GM19240 (cell line): Measurements from ENCODE around the gene MIPOL1.

Experiments
- DNase-seq: peaks from one replicate; pipeline ENCODE4 v3.0.0; 2011; ENCODE audit warnings: low spot score; ENCODE audit not compliant: insufficient read length

MIPOL1 gene

DNA sequence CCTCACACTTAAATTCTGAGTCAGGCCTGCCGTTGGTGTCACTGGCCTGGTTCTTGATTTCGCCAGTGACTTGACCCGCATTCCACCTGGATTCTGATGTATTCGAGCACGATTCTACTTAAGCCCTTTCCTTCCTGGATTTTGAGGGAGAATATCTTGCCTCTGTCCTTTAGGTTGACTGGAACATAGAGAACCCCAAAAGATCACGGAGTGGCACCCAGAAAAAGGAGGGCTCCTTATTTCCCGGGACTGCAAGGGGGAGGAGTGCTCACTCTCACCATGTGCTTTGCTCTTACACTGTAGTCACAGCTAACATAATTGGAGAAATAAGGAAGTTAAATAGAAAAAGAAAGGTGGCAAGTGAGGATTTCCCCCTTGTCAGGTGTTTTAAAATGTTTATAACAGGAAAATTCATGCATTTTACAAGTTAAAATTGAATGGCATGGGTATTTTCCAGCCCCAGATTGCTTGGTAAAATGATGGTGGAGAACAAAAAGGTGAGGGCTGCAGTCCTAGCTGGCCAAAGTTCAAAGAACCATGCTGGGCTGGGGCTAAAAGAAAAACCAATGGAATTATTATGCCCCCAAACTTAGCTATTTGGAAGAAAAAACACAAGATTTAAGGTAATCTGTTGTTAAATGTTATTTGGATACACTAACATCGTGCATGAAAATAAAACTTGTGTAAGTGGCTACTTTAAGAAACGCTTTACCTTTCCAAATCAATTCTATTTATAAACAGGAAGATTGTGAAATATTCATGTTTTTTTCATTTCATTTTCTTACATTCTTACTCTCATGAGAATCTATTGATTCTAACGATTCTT, 388.4 kb downstream of the MIPOL1 start:
- DNase-seq = no peak

DNA sequence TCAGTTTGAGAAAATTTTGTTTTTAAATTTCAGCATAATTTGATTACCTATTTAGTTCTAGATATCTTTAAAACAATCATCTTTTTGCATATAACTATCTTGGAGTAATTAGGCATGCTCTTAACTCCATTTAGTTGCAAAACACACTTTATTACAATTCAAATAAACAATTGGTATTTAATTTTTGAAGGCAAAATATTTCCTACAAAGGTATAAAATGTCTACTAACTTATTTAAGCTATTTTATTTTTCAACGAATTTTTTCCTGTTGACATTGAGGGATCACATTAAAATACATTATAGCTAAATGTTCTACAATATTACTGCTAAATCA, 389.0 kb downstream of the MIPOL1 start:
- no peak for DNase-seq

DNA sequence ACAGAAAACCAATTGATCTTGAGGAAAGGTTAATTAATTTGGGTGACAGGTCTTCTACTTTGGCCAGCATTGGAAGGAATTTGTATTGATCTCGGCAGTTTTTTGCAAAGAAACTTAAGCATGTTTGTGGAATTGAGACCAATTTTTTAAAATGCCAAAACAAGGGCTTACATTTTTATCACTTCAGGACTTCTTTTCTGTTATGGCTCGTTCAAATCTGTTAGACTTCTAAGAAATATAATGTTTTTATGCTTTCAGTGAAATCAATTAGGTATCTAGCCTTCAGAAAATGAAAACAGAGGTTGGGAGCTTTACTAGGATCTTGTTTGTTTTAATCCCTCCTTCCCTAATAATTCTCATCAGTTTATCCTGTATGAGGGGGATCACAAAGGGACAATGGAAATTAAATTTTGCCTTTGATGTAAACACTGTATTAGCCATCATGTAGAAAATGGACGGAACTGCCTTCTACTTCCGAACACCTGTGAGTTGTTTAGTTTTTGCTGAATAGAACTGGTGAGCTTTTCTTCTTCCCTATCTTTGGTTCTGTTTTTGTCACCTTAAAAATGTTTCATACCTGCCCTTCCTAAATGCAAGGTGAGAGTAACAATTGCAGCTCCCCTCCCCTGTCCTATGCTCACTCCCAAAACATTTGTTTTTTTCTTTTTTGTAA, 389.5 kb downstream of the MIPOL1 start:
- no peak for DNase-seq

DNA sequence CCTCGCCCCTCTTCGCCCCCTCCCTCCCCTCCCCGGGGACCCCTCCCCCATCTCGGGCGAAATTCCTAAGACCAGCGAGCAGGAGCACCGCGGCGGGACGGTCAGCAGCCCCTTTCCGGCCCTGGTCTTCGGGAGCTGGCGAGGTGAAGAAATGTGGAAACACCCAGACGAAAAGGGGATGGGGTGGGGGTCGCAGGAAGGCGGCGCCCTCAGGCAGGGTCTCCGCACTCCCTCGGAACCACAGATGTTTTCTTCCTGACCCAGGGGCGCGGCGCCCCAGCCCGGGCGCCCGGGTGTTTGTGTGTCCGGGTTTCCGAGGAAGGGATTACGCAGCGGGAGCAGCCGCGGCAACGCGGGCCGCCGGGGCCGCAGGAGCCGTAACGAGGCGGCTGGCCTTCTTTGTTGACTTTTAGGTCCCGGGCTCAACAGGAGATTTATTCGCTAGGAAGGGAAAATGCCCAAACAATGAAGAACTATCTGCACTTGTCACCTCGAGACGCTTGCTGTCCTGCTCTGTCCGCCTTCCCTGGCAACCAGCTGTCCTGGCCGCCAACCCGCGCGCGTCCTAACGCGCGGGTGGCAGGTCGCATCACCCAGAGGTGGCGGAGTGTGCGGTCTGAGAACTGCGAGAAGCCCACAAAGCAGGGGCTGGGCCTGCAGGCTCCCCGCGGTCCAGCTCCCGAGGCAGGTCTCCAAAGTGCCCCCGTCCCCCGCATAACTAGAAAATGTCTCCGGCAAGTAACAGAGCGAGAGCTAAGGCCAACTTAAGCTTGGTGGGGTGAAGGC, 390.3 kb downstream of the MIPOL1 start:
- no peak for DNase-seq

DNA sequence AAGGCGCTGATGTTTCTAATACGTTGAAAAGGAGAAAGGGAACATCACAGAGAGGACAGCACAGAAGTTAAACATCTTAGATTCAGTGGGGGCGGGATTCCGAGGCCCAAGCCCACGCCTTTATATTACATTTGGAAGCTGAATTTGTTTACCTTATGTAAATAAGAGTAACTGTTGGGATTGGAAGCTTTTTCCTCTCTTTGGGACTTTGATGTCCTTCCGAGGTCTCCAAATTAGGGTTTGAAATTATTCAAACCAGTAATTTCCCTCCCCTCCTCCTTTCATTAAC, 390.9 kb downstream of the MIPOL1 start:
- DNase-seq = no peak

DNA sequence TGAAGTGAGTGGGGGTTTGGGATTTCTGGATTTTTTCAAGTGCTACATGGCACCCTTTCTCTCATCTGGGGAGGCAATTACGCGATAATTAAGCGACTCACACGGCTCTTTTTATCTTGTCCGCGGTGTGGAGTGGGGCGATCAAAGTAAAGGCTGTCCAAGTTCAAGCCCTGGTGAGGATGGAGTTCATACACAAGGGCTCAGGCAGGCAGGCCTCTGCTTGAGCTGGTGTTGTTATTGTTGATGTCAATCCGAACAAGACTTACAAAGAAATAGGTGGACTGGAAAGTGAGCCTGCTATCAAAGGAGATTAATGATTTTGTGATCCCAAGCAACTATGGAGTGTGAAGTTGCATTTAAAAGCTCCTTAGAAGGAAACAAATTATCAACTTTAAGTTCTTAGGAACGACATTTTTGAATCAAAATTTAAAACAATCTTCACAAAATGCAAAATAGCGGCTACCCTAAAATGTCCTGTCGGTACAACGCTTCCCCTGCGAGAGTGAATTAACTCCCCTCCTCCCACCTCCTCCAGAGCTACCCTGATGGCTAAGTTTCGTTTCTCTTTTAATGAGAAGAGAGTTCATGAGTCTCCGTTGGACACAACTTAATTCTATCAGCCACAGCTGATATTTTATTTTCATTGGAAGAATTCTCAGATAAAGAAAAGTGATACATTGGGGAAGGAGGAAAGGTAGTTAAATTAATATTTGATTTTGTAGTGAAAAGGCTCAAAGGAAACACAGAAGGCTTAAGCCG, 391.4 kb downstream of the MIPOL1 start:
- no peak for DNase-seq

DNA sequence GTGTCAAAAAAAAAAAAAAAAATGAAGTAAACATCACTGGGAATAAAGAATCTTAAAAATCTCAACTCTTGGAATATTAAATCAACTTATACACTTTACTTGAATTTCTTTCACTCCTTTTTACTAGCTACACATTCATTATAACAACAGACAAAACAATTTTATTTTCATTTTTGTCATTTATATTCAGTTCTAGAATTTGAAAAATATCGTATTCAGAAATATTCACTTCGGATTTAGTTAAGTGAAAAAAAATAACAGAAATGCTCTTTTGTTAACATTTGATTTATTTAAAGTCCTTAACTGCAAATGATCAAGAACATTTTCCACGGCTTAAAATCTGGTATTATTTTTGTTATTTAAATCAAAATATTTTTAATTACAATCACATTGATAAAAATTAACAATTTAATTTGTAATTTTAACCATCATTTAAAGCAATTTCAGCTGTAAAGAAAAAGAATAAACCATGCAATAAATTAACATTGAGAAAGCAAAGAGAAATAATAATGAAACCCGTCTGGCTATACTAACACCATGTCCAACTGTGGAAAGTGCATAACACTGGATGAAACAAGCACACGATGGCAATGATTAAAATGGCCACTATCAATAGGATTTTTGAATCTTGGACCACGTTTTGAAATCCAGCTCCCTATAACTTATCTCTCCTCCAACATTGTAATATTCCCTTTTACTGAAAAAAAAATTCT, 392.1 kb downstream of the MIPOL1 start:
- no peak for DNase-seq

DNA sequence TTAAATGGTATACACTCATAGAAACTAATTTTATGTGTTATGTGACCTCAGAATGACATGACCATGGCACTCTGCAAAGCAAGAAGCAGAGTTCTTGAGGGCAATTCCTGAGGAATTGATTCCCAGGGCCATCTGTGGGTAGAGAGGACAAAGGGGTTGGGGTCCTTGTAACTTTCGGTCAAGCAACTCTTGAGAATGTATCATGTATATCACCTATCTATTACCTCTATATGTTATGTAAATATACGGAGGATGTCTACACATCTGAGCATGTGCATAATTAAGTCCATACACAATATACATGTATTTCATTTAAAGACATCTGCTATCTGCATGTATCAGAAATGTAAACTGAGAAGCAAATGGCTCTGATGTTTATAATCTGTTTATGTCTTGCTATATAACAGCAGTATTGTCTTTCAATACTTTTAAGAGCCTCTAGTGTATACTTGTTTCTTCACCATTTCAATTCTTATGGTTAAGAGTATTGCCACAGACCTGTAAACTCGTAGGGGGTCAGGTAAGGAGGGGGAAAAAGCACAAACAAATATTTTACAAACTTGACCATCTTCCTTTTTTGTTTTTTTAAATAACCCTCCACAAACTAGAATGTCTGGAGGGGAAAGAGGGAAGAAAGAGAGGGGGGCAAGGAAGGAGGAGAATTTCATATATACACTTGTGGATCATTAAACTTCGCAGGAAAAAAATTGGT, 392.8 kb downstream of the MIPOL1 start:
- no peak for DNase-seq

DNA sequence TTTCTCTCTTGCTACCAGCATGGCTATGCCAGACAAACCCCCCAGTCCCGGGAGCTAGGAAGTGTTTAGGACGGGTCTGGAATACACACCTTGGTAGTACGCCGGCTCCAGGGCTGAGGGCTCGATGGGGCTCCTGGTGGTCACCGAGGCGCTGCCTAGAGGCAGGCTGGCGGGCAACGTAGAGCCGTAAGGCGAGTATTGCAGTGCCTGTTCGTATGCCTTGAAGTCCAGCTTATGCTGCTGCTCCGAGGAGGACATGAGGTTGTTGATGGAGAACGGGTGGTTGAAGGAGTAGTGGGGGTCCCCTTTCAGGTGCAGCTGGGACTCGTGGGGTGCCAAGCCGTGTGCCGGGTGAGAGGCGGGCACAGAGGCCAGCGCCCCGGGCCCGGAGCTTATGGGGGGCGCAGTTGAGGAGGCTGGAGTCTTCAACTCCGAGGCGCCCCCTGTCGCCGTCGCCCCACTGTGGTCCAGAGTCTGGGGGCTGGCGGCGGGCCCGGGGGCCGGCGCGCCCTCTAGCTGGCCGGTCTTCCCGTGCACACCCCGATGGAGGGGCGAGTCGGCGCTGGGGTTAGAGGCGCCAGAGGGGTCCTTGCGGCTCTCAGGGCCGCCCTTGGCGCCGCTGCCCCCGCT, 393.7 kb downstream of the MIPOL1 start:
- DNase-seq = no peak

DNA sequence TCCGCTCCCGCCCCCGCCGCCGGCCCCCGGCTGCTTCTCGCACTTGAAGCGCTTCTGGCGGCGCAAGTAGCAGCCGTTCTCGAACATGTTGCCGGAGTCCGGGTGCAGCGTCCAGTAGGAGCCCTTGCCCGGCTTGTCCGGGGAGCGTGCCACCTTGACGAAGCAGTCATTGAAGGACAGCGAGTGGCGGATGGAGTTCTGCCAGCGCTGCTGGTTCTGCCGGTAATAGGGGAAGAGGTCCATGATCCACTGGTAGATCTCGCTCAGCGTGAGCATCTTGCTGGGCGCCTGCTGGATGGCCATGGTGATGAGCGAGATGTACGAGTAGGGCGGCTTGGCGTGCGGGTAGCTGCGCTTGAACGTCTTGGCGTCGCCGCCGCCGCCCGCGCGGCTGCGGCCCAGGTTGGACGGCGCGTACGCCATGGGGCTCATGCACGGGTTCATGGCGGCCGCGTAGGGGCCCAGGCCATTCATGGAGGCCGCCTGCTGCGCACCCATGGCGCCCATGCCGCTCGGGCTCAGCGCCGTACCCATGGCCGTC, 394.3 kb downstream of the MIPOL1 start:
- no peak for DNase-seq

DNA sequence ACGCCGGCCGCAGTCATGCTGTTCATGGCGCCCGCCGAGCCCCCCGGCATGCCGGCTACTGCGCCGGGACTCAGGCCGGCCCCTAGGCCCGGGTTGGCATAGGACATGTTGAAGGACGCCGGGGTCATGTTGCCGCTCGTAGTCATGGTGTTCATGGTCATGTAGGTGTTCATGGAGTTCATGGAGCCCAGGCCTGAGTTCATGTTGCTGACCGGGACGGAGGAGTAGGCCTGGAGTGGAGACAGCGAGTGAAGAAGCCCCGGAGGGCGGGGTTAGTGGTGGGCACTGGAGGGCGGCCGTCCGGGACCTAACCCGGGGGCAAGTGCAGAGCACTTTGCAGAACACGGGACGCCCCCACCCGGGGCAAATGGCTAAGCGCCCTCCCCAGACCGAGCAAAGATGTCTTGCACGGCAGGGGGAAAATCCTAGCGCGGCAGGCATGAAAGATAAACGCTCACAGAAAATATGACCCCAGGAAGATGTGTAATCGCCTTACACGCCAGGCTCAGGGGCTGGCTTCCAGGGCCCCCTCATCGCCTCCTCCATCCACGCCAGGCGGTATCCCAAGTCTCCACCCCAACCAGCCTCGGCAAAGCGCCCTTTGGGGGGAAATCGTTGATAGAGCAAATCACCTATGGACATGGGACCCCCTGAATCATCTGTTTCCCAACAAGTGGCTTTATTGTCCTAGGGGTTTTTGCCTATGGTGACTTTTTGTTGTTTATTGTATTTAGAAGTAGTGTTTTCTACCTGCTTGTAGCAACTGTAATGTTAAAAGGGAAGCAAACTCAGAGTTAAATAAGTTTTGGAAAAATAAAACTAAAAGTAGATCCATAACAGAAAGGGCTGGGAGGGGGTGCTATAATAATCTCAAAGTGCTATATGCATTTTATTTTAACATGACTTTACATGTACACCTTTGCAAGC, 395.0 kb downstream of the MIPOL1 start:
- DNase-seq = no peak

DNA sequence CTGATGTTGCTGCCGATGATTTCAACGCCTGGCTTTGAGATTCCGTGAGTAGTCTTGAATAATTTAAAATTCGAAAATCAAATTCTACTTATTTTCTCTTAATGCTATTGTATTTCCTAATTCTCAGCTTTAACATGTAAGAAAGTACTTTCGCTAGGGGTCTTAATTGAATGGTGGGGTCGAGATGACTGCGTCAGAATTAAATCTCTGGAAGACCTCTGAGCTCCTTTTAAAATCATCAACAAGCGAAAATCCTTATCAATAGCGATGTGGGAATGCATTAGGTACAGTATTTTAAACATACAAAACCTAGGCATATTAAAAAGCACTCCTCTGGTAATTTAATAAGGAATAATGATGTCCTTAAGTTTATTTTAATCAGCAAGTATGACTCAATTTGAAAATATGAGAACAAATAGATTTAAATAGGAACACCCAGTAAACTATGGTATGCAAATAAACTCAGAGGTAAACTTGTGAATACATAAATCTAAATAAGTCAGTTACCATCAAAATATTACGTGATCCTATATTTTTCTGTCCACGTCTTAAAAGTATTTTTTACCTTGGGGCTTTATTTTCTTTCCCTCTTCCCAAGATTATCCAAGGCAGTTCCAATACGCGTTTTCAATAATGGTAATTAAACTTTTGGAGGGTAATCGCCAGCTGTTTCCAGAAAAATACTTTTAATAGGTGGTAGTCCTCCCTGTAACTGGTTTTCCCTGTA, 395.9 kb downstream of the MIPOL1 start:
- no peak for DNase-seq

DNA sequence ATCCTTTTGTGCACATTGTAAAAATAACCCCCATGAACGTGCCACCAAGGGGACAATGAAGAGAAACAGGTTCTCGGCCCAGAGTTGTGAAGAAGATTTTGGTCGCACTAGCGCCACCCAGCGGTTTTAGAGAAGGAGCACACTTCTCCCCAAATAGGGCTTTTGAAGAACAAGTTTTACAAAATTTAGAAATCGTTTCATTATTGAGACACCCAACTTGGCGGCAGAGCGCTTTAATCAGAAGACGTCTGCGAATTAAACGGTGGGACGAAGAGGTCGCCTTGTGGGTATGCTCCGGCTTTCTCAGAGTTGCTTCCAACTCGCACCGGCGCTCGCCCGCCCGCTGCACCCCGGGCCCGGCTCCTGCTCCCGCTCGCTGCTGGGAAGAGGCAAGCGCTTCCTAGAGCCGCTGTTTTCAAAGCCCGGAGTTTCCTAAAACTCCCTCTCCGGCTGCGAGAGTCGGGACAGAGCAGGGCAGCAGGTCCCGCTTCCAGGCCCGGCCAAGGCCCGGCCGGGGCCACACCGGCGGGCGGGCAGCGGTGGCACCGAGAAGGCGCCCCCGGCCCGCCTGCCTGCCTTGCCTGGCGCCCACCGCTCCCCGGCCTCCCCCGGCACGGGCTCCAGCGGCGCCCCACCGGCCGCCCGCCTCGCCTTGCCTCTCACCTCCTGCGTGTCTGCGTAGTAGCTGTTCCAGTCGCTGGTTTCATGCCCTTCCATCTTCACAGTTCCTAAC, 396.7 kb downstream of the MIPOL1 start:
- DNase-seq = no peak

DNA sequence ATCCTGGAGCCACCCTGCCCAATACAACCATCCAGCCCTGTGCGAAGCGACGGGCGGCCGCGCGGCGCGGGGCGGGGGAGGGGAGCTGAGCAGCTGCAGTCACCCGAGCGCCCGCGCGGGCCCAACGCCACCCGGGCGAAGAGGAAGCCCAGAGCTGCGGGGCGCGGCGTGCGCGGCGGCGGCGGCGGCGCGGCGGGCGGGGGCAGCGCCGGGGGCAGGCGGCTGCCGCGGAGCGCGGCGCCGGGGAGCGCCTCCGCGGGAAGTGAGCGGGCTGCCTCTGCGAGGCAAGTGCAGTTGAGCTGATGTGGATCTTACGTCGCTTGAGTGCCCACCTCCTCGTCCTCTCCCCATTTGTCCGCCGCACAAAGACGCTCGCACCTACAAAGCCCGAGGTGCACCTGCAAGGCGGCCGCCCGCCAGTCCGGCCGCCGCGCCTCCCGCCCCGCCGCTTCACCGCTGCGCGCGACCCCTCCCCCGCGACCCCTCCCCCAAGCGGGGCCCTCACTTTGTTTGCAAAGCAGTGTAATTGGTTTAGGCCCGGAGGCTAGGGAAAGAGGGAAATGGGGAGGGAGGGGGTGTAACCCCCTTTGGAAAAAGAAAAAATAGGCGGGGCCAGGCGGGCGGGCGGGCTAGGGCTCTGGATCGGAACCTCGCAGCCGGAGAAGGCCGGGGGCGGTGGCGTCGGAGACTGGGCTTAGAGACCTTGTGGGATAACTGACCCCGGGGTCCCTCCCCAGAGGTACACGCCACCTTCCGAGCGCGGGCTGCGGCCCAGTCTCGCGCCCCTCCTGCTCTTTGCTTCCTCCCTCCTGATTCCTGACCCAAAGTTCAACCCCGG, 397.5 kb downstream of the MIPOL1 start, which contains the start of the genes FOXA1 and TTC6:
FOXA1 (minus strand) TSS at position 279 of the 838 bp plus-strand sequence; CDS start at position 2, 277 bp downstream.
TTC6 (plus strand) TSS at position 659 of the 838 bp plus-strand sequence. CDS start 26,436 bp downstream, outside the sequence.
- DNase-seq = no peak

DNA sequence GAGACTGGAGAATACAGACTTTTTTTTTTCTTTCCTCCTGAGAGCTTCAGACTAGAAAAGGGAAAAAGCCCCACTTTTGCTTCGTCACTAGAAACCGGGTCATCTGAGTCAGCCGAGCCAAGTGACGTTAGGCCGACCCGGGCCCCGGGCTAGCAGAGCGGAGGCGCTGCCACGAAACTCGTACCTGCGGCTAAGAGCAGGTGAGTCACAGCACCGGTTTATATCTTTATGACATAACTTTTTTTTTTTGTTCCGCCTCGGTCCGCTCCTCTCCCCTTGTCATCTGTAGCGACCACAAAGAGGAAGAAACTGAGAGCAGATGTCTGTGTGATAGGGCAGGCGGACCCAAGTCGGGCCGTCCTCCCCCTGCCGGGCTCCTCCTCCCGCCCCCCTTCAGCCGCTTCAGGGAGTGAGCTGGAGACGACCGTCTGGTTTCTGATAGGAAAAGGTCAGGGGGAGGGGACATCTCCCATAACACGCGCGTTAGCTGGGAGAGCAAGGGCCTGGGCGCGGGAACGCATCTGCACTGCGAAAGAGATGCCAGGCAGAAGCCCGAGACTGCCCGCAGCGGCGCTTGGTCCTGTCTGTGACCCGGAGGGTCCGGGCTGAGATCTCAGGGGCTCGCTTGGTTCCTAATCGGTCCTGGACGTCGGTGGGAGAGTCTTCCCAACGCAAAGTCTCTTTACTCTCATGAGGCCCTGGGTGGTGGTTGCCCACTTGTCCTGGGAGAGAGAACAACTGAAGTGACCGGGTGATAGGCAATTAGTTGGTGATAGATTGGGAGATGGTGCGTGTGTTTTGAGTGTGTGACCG, 398.3 kb downstream of the MIPOL1 start:
- DNase-seq = no peak
